Right ventricle myocardium inferior (tissue), 1 donor: Measurements from ENCODE around the gene BHLHE40. TPM values are rescaled to one million over a fixed set of nuclear protein-coding genes. Genes with fewer than 3 reads are reported as not detected.
A peak's percentile ranks its signal among the peaks of the same experiment; 100 is the strongest.

ENCODE experiments used
- ATAC-seq: fragments of 200-7000 bp; cut with Tn5 transposase; one replicate; pipeline ENCODE4 v1.9.1; 2020; ENCODE audit warnings: mild to moderate bottlenecking, moderate library complexity
- DNase-seq: peaks from one replicate; pipeline ENCODE4 v3.0.0; 2021; ENCODE audit errors: missing footprints
- intact Hi-C: fragments of 100-400 bp; cut with DNase I; formaldehyde crosslinking; loops from one replicate; pipeline ENCODE4 v1.11.0; 2022
- total RNA-seq: library from RNA; stranded (reverse); fragmentation: NEBNext Ultra II Directional; extraction: Animal tissue kit (Norgen Biotek cat#: 25700); gene quantifications from one replicate; pipeline ENCODE4 v1.2.1, GENCODE V29; 2021
- donor health status: DM: no; HTN: yes; CAD: no; lungs with severe emphysema.

Gene BHLHE40
- total RNA-seq, 1 donor from 2014 or later, result 26.9 TPM

DNA sequence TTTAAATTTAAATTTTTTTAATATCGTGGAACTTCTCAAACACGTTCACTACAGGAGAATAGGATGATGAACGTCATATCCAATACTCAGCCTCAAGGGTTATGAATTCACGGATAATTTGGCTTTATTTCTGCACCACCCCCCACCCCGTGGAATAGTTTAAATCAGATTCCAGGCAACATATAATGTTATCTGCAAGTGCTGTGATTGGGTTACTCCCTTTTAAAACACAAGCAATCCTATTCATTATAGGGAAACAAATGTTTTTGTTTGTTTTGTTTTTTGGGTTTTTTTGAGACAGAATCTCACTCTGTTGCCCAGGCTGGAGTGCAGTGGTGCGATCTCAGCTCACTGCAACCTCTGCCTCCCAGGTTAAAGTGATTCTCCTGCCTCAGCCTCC lies 30.9 kb downstream of the BHLHE40 start:
- no peak for ATAC-seq
- no peak for DNase-seq
- intact Hi-C loops, result no loop called here

DNA sequence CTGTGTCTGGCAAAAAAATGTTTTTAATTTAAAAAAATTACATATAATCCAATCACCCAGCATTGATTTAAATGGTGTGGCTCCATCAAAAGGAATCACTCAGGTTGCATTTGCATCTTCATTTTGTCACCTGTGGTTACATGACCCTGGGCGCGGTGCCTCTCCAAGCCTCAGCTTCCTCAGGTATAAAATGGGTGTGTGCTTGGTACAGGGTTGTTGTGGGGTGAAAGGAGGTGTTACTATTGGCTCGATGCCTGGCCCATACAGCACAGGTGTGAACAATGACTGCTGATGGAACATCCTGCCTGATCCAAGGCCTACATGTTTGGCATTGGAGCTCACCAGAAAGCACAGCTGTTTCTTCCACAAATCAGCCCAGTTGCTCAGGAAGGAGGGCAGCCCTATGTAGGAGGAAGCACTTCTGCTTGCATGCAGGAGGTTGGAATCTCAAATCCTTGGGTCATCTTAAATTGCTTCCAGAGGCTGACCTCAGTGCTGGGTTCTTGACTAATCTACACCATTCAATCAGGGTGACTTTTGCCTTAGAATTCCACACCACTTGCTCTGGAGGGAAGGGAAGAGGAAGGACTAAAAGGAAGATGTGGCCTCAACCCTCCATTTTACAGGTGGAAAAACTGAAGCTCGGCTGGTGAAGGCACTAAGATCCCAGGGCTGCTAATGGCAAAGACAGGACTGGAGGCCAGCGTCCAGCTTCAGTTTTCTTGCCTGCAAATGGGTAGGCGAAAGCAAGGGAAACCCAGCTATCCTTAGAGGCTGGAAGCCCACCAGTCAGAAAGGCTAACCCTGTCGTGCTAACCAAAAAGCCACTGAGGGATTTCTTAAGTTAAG lies 31.7 kb downstream of the BHLHE40 start:
- intact Hi-C loops, result no loop called here
- ATAC-seq, result no peak
- DNase-seq, result no peak

DNA sequence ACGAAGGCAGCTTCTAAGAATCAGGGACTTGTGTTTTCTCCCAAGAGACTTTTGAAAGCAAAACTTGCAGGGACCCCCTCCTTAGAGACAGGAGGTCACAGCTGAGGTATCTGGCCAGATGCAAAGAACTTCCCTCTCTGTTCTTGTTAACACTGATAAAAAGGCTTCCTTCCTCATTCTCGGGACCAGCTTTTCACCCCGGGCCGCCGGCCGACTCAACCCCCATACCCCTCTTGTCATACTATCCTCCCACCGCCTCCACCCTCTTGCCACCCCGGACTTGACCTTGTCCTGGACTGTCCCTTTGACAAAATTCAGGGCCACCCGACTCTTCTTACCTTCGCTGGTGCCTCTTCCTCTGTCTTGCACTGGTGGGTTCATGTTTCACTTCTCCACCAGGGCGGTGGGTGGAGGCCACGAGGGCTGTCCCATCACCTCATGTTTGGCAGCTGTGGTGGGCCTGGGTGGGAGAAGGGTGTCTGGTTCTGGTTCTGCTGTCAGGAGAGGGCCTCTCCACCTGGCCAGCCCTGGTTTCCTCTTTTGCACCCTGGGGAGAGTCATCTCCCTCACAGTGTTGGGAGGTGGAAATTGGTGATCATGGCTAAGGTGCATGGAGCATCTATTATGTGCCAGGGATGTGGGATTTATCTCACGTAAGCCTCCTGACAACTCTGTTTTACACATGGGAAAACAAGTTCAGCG lies 32.5 kb downstream of the BHLHE40 start:
- ATAC-seq, result no peak
- intact Hi-C loops, result no loop called here
- peak; percentile 70 for DNase-seq

DNA sequence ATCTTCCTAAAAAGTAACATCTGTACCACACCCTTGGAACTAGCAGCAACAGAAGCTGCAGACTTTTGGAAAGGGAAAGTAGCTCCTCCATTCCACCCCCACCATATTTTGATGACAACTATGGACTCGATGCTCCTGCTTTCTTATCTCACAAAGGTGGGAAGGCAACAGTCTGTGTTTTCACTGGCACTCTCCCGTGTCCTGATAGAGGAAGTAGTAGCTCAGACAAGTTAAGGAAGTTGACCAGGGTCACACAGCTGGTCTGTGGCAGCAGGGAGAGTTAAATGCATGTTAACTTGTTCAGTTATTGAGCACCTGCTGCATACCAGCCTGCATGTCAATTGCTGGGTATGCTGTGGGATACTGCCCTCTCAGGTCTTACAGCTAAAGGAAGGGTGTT lies 33.1 kb downstream of the BHLHE40 start:
- ATAC-seq (no peak), DNase-seq (no peak)
- intact Hi-C loops, result no loop called here

DNA sequence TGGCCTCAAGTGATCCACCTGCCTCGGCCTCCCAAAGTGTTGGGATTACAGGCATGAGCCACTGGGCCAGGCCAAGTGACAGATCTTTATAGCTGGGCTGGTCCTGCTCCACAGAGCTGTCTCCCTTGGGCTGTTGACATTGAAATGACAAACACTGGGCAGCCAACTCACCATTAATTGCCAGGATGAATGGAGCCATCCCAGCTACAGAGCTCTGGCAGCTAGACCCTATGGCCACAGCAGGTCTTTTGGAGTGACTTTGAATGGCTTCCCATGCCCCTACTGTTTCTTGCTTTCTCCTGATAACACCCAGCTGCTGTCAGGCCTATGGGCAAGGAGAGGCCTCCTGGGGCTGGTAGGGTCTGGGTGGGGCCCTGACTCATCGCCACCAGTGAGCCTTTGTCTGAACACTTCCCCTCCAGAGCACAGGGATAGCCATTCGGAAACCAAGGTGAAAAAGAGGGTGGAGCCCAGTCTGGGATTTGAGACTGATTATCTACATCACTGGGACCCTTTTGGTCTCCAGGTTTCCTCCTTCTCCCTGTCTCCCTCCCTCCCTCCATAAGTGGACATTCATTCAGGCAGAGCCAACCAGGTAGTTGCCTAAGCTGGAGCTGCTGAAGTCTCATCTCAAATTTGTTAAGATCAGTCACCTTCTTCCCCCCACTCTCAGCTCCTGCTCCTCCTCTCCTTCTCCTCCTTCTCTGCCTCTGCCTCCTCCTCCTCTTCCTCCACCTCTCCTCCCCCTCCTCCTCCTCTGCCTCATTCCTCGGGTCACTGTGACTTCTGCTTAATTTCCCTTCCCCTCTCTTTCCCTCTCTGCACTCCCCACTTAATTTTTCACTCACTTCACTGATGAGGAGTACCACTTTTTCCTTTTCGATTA lies 34.0 kb downstream of the BHLHE40 start:
- intact Hi-C loops, result no loop called here
- ATAC-seq, result peak; percentile 67
- no peak for DNase-seq

DNA sequence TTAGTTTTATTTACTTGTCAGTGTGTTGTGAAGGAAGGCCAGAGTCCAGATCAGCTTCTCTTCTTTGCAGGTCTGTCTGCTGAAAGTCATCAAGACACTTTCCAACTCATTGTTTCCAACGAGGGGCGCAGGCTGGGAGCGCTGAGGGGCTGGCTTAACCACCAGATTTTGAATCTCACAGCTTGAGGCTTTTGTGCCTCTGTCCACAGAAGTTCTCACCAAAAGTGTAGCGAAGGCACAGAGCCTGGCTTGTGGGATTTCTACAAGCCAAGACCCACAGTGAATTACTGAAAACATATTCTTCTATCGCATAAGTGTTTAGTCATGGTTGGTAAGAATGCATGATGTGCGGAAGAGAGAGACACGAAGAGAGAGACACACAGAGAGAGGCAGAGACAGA lies 35.2 kb downstream of the BHLHE40 start:
- DNase-seq, result no peak
- no peak for ATAC-seq
- intact Hi-C loops, result no loop called here

DNA sequence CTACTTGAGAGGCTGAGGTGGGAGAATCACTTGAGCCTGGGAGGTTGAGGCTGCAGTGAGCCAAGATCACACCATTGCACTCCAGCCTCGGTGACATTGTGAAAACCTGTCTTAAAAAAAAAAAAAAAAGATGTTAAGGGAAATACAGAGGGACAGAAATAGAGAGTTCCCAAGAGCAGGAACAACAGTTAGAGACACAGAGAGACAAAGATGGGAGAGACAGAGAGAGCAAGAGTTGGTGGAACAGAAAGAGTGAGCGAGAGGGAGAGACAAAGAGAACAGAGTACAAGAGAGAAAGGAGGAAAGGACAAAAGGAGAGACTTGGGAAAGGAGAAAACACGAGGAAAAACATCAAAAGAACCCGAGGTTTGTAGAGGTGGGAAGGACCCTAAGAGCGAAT lies 35.8 kb downstream of the BHLHE40 start:
- no peak for DNase-seq
- intact Hi-C loops, result no loop called here
- ATAC-seq, result no peak

DNA sequence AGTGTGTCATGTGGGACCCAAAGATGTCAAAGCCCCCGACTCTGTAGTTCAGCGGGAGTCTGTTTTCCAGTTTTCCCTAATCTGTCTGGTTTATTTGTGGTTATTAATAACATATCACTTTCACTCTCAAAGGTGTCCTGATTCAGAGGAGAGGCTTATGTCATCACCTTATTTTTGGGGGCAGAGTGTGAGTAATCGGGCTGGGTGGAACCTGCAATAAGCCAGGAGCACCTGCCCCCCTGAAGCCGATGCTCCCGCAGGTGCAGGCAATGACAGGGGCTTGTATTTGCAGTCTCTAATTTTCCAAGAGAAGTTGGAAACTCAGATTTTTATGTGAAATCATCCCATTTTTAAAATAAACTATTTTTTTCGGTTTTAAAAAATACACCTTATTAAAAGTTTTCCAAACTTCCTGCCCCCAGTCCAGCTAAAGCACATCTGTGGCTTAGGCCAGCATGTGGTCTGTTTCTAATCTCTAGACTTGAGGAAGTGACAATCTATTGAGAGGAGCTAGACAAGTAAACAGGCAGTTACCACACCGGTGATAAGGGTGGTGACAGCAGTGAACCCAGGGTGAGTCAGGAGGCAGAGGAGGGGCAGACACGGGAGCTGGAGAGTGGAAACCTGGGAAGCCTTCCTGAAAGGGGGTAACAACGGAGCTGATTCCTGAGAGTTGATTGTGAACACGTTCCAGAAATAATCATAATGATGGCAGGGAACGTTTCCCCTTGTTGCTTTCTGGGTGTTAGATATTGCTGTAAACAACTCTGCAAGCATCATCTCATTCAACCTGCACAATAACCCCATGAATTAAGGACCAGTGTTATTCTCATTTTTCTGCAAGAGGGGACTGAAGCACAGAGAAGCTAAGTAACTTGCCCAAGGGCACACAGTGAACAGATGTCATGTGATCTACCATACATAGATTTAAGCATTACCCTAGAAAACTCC lies 37.2 kb downstream of the BHLHE40 start:
- intact Hi-C loops, result loop anchor here (2.0 kb wide), 2 partner anchors 30 to 38 kb away; partner anchors contain the start of gene BHLHE40
- no peak for DNase-seq
- ATAC-seq, result peak; percentile 56

DNA sequence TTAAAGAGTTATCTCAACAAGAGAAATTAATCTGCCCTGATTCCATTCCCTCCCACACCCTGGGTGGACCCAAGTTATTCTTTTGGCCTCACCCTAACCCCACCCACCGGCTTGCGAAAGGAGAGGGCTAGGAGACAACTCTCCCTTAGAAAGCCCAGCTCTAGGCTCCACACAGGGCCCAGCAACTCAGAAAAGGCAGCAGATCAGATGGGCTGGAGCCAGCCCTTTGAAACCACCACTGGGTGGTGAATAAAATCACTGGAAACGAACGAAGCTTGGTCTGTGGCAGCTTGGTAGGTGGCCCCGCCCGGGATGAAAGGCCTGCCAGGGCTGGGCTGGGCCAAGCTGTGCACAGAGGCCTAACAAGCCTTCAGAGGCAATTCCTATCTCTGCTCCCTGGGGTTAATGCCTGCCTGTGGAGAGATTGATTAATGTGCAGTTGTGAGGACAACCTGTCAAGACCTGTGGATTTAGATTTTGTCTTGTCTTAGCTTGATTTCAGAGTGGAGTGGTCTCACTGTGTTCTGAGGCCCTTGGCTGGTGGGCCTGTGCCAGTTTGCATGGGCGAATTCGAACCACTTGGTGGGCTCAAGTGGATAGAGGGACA lies 38.8 kb downstream of the BHLHE40 start:
- intact Hi-C loops, result loop anchor here (2.0 kb wide), 2 partner anchors 31 to 39 kb away; partner anchors contain the start of gene BHLHE40
- peak; percentile 81 for DNase-seq
- peak; percentile 87 for ATAC-seq

DNA sequence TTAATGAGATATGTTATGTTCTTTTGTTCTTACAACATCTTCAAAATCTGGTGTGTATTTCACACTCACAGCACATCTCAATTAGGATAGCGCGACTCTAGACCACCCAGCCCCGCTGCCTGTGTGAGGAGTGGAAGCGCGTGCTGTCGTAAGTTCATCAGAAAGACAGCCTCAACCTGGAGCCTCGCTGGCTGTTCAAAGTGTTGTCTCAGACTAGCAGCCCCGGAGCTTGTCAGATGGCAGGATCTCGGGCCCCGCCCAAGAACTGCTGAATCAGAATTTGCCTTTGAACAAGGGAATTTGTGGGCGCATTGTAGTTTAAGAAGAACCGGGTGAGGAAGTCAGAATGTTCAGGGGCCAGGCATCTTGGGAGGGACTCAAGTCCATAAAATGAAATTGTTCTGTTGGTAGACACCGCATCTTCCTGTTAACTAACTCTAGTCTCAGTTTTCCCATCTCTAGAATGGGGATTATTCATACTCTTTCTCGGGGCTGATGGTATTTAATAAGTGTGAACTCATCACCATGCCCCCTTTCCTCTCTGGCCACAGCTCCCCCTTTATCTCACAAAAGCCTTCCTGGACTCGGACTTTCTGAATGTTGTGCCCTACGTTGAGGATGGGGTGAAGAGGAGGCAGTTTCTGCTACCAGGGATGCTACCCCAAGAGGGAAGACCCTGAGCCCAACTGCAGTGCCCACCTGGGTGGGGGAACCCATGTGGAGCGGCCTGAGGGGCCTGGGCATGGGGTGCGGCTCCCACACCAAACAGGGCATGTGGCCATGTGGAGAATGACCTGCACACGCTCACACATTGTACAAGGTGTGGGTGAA lies 40.4 kb downstream of the BHLHE40 start:
- ATAC-seq (no peak), DNase-seq (peak; percentile 71)
- intact Hi-C loops, result no loop called here

DNA sequence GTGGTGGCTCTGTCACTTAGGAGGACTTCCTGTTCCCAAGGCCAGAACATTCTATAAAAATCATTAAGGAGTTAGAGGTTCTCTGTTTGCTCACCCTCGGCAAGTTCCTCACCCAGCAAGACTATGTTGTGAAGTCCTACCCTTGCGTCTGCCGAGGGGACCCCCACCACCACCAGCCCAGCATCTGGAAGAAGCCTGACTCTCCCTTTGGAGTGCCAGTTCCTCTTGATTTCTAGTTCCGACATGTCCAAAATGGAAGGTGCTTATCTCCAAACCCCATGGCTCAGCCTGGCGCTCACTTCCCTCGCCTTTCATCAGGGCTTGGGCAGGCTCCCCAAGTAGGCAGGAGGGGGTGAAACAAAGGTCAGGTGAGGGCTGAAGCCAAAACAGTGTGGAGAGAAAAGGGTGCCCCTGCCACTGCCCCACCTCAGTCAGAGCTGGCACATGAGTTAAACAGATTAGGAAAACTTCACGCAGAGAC lies 41.0 kb downstream of the BHLHE40 start:
- DNase-seq, result no peak
- no peak for ATAC-seq
- intact Hi-C loops, result no loop called here

DNA sequence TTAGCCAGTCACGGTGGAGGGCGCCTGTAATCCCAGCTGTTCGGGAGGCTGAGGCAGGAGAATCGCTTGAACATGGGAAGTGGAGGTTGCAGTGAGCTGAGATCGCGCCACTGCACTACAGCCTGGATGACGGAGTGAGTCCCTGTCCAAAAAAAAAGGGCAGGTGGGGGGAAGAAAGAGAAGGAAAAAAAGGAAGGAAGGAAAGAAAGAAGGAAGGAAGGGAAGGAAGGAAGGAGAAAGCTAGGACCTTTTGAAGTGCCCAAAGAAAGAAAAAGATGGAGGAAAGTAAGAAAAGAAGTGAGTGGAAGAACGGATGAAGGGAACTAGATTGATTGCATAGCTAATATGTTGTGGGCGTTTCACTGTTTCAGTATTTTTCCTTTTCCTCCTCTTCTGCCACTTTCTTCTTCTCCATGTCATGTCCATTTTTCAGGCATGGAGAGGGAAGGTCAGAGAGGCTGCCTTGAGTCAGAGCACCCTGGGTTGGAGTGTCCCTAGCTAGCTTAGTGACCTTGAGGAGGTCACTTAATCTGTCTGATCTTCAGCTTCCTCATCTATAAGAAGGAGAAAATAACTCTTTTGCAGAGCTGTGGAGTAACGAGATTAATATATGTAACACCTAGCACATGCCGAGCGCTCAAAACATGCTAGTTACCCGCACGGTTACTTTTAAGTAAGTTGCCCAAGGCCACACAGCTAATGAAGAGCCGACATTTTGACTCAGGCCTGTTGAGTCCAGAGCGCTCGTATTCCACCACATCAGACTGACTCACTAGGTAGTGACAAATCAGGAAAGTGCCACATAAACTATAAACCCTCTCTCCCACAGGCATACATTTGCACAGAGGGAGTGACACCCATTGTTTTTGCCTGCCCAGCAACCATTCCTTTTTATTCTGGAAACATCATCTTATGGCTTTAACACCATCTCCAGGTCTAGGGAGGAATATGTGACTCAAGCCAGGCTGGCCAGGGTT lies 42.2 kb downstream of the BHLHE40 start:
- no peak for ATAC-seq
- intact Hi-C loops, result no loop called here
- DNase-seq, result no peak

DNA sequence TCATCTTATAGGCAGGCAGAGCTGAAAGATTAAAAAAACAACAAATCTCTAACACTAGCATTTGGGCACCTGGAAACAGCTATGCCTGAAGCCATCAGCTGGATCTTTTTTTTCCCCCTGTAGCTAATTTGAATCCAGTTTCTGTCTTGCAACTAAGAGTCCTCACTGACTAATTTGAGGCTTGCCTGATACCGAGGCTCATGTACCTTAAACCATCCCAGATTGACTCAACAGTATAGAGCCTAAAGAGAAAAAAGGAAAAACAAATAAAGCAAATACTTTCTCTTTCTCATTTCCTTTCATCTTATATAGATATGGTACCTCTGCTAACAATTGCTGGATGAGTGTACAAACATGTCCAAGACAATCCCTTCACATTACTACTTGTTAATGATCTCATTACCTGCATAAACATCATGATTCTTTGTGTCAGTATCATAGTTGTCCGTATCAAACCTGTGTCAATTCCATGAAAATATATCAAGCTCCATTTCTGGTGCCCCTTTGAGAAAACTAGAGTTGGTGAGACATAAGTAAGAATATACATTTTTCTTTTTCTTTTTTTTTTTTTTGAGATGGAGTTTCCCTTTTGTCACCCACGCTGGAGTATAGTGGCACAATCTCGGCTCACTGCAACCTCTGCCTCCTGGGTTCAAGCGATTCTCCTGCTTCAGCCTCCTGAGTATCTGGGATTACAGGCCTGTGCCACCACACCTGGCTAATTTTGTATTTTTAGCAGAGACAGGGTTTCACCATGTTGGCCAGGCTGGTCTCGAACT lies 43.1 kb downstream of the BHLHE40 start:
- no peak for ATAC-seq
- intact Hi-C loops, result no loop called here

DNA sequence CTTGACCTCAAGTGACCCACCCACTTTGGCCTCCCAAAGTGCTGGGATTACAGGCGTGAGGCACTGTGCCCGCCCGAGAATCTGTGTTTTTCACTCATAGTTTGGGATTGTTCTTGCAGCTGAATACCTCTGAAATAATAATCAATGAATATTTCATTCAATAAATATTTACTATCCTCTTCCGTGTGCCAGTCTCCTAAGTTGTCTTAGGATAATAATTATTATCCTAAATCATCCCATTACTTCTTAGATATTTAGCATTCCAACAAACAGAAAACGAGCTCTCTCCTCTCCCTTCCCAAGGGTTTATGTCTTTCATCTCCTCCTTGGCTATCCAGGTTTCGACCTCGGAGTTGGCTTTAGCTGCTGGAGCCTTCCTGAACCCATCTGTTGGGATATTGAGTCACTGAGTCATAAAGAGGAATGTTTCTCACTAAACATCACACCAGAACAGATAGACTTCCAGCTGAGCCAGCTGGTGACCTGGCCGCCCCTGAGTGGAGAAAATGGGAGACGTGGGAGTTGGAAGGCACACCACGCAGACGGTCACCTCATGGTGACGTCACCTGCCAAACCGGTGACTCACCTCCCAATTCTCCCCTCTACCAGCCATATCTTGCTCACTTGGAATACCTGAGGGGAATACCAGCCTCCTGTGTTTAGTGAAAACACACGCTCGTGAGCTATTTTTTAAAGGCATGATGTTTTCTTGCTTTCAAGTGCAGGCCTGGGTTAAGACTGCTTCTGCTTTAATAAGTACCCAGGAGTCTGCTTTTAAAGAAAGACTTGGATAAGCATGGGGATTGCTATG lies 43.9 kb downstream of the BHLHE40 start:
- intact Hi-C loops, result no loop called here
- ATAC-seq (no peak), DNase-seq (no peak)

More for the DNA sequence above, 43.1 kb downstream of the BHLHE40 start:
- no peak for DNase-seq
